RWPE2 (cell line): ENCODE measurements around the gene P2RX5.

Source experiments
- ATAC-seq: fragments of 200-7000 bp; cut with Tn5 transposase; 3 replicates; pipeline ENCODE4 v1.9.1; 2021; ENCODE audit warnings: low read depth
- DNase-seq: peaks from one replicate; pipeline ENCODE4 v3.0.0-alpha.2; 2020; ENCODE audit warnings: low spot score
- H3K27ac ChIP-seq: fragments of 450-650 bp; 2 replicates; pipeline ENCODE4 v1.5.1; 2017; ENCODE audit warnings: mild to moderate bottlenecking; ENCODE audit not compliant: poor library complexity, severe bottlenecking
- H3K27me3 ChIP-seq: fragments of 250-450 bp; sonication (Bioruptor Pico); 2 replicates; pipeline ENCODE4 v1.5.1; 2021; ENCODE audit warnings: mild to moderate bottlenecking, moderate library complexity; ENCODE audit not compliant: insufficient read depth, poor library complexity, severe bottlenecking
- H3K36me3 ChIP-seq: fragments of 250-450 bp; sonication (Bioruptor Pico); 2 replicates; pipeline ENCODE4 v1.5.1; 2020; ENCODE audit warnings: low read depth, mild to moderate bottlenecking, moderate library complexity
- H3K4me1 ChIP-seq: fragments of 250-450 bp; sonication (Bioruptor Pico); 2 replicates; pipeline ENCODE4 v1.5.1; 2021; ENCODE audit warnings: mild to moderate bottlenecking, moderate library complexity; ENCODE audit not compliant: insufficient read depth, poor library complexity, severe bottlenecking
- H3K4me3 ChIP-seq: fragments of 250-450 bp; sonication (Bioruptor Pico); 2 replicates; pipeline ENCODE4 v1.5.1; 2021; ENCODE audit warnings: mild to moderate bottlenecking, moderate library complexity; ENCODE audit not compliant: severe bottlenecking
- H3K9me3 ChIP-seq: fragments of 250-450 bp; sonication (Bioruptor Pico); 2 replicates; pipeline ENCODE4 v1.5.1; 2021; ENCODE audit warnings: mild to moderate bottlenecking, moderate library complexity; ENCODE audit not compliant: severe bottlenecking
- CTCF ChIP-seq: fragments of 450-650 bp; IDR thresholded peaks from one replicate; pipeline ENCODE4 v1.5.1; 2017; ENCODE audit warnings: mild to moderate bottlenecking, moderate library complexity; ENCODE audit not compliant: poor library complexity, severe bottlenecking

Gene P2RX5

GRCh38 chr17:3668279-3669084, 27.5 kb downstream of the P2RX5 start, which contains the start of the genes EMC6 and TAX1BP3:
TSS of gene EMC6 (plus strand) at chr17:3668812. CDS start at chr17:3669147, 335 bp downstream.
TSS of gene TAX1BP3 (minus strand) at chr17:3668578. CDS start at chr17:3668526, 52 bp downstream.
- Histone ChIP-seq H3K4me3 (peak within 1 kb of the TSS; percentile 84), H3K36me3 (peaks cover 19% of the 10 kb centered on the region), H3K4me1 (peaks cover 12% of the 10 kb centered on the region), H3K27ac (peak within 1 kb of the TSS; percentile 92), H3K27me3 (no peaks in the 10 kb centered on the region), H3K9me3 (no peaks in the 10 kb centered on the region)
- ATAC-seq (peak; percentile 87), DNase-seq (peak; percentile 98)
- peak; percentile 30 for TF ChIP-seq CTCF

GRCh38 chr17:3667366-3668278, 28.3 kb downstream of the P2RX5 start:
- H3K4me3 ChIP-seq, result peak overlapping the region; percentile 84
- no peak for TF ChIP-seq CTCF
- peak overlapping the region; percentile 92 for H3K27ac ChIP-seq
- H3K4me1 ChIP-seq, result peaks cover 12% of the 10 kb centered on the region
- H3K36me3 ChIP-seq, result peaks cover 19% of the 10 kb centered on the region
- DNase-seq (peak; percentile 93), ATAC-seq (peak; percentile 79)
- no peaks in the 10 kb centered on the region for H3K9me3 ChIP-seq
- no peaks in the 10 kb centered on the region for H3K27me3 ChIP-seq

GRCh38 chr17:3666516-3666915, 29.4 kb downstream of the P2RX5 start:
- H3K4me3 ChIP-seq, result no peak overlapping the region

GRCh38 chr17:3665834-3666233, 30.1 kb downstream of the P2RX5 start:
- H3K36me3 ChIP-seq, result peaks cover 20% of the 10 kb centered on the region
- H3K4me3 ChIP-seq, result no peak overlapping the region
- no peaks in the 10 kb centered on the region for H3K27me3 ChIP-seq
- ATAC-seq (no peak), DNase-seq (peak; percentile 53)
- peaks cover 12% of the 10 kb centered on the region for H3K4me1 ChIP-seq
- H3K9me3 ChIP-seq, result no peaks in the 10 kb centered on the region
- H3K27ac ChIP-seq, result peak overlapping the region; percentile 92
- no peak for TF ChIP-seq CTCF

More at GRCh38 chr17:3666516-3666915, 29.4 kb downstream of the P2RX5 start:
- Histone ChIP-seq H3K36me3 (peaks cover 19% of the 10 kb centered on the region), H3K27me3 (no peaks in the 10 kb centered on the region), H3K27ac (peak overlapping the region; percentile 92), H3K4me1 (peaks cover 12% of the 10 kb centered on the region), H3K9me3 (no peaks in the 10 kb centered on the region)
- DNase-seq, result no peak
- ATAC-seq, result no peak
- no peak for TF ChIP-seq CTCF
